Duodenal mucosa (tissue), 2 donors: Measurements from ENCODE around the gene PHYHIPL.
"Not testable (repeated sequence)": the region's sequence is repeated elsewhere in the genome, so short reads cannot be mapped to it uniquely, and the experiment has no call there.

Experiments used
- H3K27ac ChIP-seq: one replicate; pipeline ENCODE4 v1.7.0; 2013; ENCODE audit warnings: low read depth, low read length
- H3K27me3 ChIP-seq, 2 donors: one replicate each; pipeline ENCODE4 v1.7.0; 2013; ENCODE audit warnings: low read length in 2 of 2, control low read depth in 1 of 2; ENCODE audit not compliant: insufficient read depth in 2 of 2, control insufficient read depth in 1 of 2
- H3K36me3 ChIP-seq, 2 donors: one replicate each; pipeline ENCODE4 v1.7.0; 2013; ENCODE audit warnings: low read length in 2 of 2, control low read depth in 1 of 2; ENCODE audit not compliant: insufficient read depth in 2 of 2, control insufficient read depth in 1 of 2
- H3K4me1 ChIP-seq, 2 donors: one replicate each; pipeline ENCODE4 v1.7.0; 2013; ENCODE audit warnings: low read length in 2 of 2, control low read depth in 1 of 2; ENCODE audit not compliant: insufficient read depth in 2 of 2, control insufficient read depth in 1 of 2
- H3K4me3 ChIP-seq, 2 donors: one replicate each; pipeline ENCODE4 v1.7.0; 2013; ENCODE audit warnings: low read length in 2 of 2, low read depth in 1 of 2
- H3K9ac ChIP-seq, 2 donors: one replicate each; pipeline ENCODE4 v1.7.0; 2013; ENCODE audit warnings: low read length in 2 of 2, low read depth in 1 of 2
- H3K9me3 ChIP-seq, 2 donors: one replicate each; pipeline ENCODE4 v1.7.0; 2013; ENCODE audit warnings: low read length in 2 of 2, control low read depth in 1 of 2; ENCODE audit not compliant: control insufficient read depth in 1 of 2

The PHYHIPL gene

DNA sequence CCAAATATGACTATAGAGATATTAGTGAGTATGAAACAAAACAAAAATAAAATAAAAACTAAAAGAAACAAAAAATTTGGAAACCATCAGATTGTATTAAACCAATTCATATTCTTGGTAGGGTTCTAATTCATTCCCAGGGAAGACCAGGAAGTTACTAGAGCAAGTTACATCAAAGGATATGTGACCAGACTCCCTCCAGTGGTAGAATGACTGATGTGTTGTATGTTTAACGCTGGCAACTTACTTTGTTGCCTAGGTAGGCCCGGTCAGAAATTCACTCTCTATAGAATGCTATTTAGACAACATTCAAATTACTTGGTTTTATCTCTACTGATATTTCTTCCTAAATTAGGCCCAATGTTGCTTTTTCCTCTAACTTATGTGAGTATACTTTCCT lies 5.2 kb downstream of the PHYHIPL start:
- Histone ChIP-seq H3K27me3 (peaks cover 0 to 3% of the 10 kb centered on the region in 2 donors), H3K4me1 (peaks cover 0 to 7% of the 10 kb centered on the region in 2 donors), H3K9me3 (no peaks in the 10 kb centered on the region), H3K36me3 (no peaks in the 10 kb centered on the region), H3K4me3 (no peak overlapping the region), H3K27ac (no peak overlapping the region), H3K9ac (no peak overlapping the region)

DNA sequence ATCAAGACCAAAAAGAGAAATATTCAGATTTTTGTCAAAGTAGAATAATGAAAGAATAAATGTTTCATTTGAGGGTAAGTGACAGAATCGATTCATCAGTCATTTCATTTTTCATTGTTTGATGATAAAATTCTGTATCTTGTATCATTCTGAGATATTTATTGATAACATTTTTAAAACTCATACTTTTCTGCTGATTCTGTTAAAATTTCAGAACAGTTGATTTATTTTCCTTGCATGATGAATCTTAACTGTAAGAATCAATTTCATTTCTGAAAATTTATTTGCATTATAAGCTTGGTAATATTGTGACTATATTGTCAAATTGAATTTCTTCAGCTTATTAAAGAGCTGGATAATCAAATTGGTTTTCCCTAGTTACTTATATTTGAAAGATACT lies 13.9 kb downstream of the PHYHIPL start:
- no peaks in the 10 kb centered on the region for H3K4me1 ChIP-seq
- H3K27ac ChIP-seq, result no peak overlapping the region
- no peaks in the 10 kb centered on the region for H3K27me3 ChIP-seq
- no peak overlapping the region for H3K4me3 ChIP-seq
- no peaks in the 10 kb centered on the region for H3K9me3 ChIP-seq
- H3K9ac ChIP-seq, result no peak overlapping the region
- no peaks in the 10 kb centered on the region for H3K36me3 ChIP-seq

DNA sequence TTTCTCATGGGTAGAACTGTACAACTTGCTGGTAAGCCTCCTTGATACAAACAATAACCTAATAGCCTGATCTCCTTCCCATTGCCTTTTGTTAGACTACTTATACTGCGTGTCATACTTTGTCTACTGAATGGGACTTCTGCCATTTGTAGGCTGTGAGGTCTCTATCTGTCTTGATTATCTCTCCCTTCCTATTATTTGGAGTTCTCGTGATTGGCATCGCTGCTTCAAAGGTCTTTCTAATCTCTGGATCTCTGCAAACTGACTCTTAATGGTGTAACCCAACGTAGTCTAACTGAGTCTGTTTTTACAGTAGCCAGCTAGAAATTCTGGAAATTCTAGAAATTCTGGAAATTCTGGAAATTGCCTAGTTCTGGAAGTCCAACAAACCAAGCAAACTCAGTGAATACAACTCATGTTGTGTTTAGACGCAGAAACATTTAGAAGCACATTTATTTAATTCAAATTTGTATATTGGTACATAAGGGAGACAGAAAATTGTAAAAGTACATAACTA lies 29.8 kb downstream of the PHYHIPL start:
- Histone ChIP-seq H3K27ac (no peak overlapping the region), H3K27me3 (no peaks in the 10 kb centered on the region), H3K9ac (no peak overlapping the region), H3K9me3 (no peaks in the 10 kb centered on the region), H3K36me3 (peaks cover 0 to 5% of the 10 kb centered on the region in 2 donors), H3K4me1 (no peaks in the 10 kb centered on the region), H3K4me3 (no peak overlapping the region)

DNA sequence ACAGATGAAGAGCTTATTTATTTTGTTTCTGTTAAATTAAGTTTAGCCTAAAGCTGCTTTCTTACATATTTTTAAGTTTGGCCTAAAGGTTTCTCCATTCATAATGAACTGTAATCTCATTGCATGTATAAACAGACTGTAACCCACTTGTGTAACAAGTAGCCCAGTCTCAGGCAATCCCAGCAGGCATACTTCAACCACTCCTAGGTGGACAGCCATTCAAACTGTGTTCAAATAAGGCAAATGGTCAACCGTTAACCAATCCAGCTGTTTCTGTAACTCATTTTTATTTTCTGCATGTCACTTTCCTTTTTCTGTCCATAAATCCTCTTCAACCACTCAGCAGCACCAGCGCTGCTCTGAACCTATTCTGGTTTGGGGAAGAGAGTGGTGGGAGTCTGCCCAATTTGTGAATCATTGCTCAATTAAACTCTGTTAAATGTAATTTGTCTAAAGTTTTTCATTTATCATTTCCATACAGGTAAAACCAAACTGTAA lies 35.9 kb downstream of the PHYHIPL start:
- H3K27ac ChIP-seq, result no peak overlapping the region
- no peaks in the 10 kb centered on the region for H3K4me1 ChIP-seq
- H3K4me3 ChIP-seq, result no peak overlapping the region
- no peak overlapping the region for H3K9ac ChIP-seq
- H3K36me3 ChIP-seq, result peaks cover 0 to 2% of the 10 kb centered on the region in 2 donors
- H3K9me3 ChIP-seq, result no peaks in the 10 kb centered on the region
- no peaks in the 10 kb centered on the region for H3K27me3 ChIP-seq

DNA sequence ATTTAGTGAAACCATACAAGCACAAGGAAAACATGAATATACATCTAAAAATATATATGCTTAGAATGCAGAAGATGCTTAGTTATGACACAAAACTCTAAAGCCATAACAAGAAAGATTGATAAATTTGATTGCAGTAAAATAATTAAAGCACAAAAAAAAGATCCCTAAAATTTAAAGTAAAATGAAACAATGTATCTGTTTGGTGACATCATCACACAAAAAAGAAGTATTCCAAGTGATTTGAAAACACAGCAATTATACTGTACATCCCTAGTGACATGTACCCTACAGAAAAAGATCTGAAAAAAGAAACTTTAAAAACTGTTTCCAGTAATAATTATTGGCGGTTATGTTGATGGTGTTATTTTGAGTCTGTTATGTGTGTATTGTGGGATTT lies 37.7 kb downstream of the PHYHIPL start:
- H3K9me3 ChIP-seq, result no peaks in the 10 kb centered on the region
- no peak overlapping the region for H3K9ac ChIP-seq
- H3K4me3 ChIP-seq, result no peak overlapping the region
- no peaks in the 10 kb centered on the region for H3K4me1 ChIP-seq
- H3K27me3 ChIP-seq, result no peaks in the 10 kb centered on the region
- H3K27ac ChIP-seq, result no peak overlapping the region
- no peaks in the 10 kb centered on the region for H3K36me3 ChIP-seq

DNA sequence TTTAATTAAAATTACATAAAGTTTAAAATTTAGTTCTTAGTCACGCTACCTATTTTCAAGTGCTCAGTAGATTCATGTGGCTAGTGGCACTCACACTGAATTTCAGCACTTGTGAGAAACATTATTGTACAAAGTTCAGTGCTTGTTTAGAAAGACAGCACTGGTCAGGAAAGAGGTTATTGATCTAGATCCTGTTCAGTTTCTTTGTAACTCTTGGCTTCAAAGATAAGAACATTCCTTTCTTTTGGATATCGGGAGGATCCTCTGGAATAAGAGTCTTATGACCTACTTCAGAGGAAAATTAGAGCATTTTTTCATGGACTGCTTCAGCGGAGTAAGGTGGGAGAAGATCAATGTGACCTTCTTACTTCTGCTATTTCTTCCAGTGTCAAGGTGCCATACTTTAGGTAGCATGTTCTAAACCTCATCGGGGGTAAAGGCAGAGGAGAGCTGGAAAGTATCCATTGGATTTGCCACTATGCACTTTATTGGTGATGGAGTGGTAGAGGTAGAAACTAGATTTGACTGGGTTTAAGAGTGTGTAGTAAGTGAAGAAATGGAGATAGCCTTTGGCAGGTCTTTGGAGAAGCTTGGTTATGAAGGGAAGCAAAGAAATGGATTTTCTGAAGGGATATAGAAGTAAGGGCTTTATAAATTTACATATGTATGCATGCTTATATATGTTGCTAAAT lies 39.9 kb downstream of the PHYHIPL start:
- H3K27ac ChIP-seq, result no peak overlapping the region
- no peak overlapping the region for H3K4me3 ChIP-seq
- no peaks in the 10 kb centered on the region for H3K36me3 ChIP-seq
- H3K9ac ChIP-seq, result no peak overlapping the region
- no peaks in the 10 kb centered on the region for H3K27me3 ChIP-seq
- no peaks in the 10 kb centered on the region for H3K9me3 ChIP-seq
- H3K4me1 ChIP-seq, result no peaks in the 10 kb centered on the region

DNA sequence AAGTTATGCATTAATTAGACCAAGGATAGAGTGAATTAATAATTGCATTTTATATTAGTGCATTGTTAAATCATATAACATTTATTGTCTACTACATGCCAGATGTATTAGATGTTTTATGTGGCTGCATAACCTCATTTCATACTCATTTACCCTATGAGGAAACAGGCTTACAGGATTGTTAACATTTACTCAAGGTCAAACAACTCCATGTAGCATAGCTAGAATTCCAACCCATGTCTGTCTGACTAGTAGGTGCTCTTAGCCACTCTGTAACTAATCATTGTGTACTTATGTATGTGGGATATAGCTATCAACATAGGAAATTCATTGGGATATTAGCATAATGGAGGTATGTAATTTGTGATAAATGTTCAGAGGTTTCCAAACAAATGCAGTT lies 46.3 kb downstream of the PHYHIPL start:
- Histone ChIP-seq H3K27me3 (no peaks in the 10 kb centered on the region), H3K4me1 (no peaks in the 10 kb centered on the region), H3K36me3 (no peaks in the 10 kb centered on the region), H3K4me3 (no peak overlapping the region), H3K9me3 (no peaks in the 10 kb centered on the region), H3K27ac (no peak overlapping the region), H3K9ac (no peak overlapping the region)

DNA sequence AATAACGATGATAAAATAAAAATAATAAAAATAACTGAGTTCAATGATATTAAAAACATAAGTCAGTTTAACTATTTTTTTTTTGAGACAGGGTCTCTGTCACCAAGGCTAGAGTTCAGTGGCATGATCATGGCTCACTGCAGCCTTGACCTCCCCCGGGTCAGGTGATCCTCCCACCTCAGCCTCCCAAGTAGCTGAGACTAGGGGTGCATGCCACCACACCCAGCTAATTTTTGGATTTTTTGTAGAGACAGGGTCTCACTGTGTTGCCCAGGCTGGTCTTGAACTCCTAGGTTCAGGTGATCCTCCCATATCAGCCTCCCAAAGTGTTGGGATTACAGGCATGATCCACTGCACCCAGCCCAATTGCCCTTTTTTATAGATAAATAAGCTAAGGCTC lies 47.2 kb downstream of the PHYHIPL start:
- not testable (repeated sequence) for H3K27me3 ChIP-seq, H3K9ac ChIP-seq, H3K4me3 ChIP-seq

DNA sequence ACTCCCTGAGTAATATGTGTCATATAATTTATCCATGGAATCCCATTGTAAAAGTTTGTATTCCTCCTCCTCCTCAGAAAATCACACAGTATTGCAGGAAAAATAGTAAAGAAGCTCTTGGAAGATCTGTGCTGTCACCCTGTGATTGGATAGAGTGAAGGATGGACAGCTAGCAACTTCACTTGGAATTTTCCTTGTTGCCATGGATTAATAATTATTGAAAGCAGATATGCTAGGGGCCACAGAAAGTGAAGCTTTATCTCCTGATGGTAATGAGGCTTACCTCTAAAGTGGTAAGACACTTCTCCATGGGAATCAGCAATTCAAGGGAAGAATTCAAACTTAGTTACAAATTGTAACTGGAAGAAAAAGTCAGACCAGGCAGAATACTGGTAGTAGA lies 48.8 kb downstream of the PHYHIPL start:
- no peaks in the 10 kb centered on the region for H3K36me3 ChIP-seq
- no peaks in the 10 kb centered on the region for H3K9me3 ChIP-seq
- no peaks in the 10 kb centered on the region for H3K4me1 ChIP-seq
- H3K27me3 ChIP-seq, result no peaks in the 10 kb centered on the region
- H3K27ac ChIP-seq, result no peak overlapping the region
- no peak overlapping the region for H3K4me3 ChIP-seq
- no peak overlapping the region for H3K9ac ChIP-seq

More for the DNA sequence above, 47.2 kb downstream of the PHYHIPL start:
- H3K9me3 ChIP-seq, H3K4me1 ChIP-seq, H3K36me3 ChIP-seq, H3K27ac ChIP-seq: not testable (repeated sequence)

DNA sequence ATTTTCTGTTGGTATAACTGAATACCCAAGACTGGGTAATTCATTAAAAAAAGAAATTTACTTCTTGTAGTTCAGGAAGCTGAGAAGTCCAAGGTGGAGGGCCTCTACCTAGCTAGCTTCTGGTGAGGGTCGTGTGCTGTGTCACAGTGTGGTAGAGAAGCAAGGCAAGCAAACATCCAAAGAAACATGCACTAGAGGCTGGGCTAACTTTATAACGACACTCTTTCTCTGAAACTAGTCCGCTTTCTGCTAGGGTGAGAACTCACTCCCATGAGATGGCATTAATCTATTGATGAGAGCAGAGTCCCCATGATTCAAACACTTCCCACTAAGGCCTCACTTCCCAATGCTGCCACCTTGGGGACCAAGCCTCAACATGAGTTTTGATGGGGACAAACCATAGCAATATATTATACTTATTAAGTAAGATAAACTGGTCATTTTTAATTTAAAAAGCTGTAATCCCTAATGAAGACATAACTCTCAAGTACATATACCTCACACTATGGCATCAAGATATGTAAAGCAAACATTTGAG lies 50.8 kb downstream of the PHYHIPL start:
- Histone ChIP-seq H3K9me3 (no peaks in the 10 kb centered on the region), H3K4me3 (no peak overlapping the region), H3K36me3 (no peaks in the 10 kb centered on the region), H3K9ac (no peak overlapping the region), H3K4me1 (no peaks in the 10 kb centered on the region), H3K27me3 (no peaks in the 10 kb centered on the region), H3K27ac (no peak overlapping the region)
